ENCODE measurements around the gene PARN. TPM values are rescaled to one million over a fixed set of nuclear protein-coding genes. Genes with fewer than 3 reads are reported as not detected.

The PARN gene
- total RNA-seq, 2 experiments from 2014 or later: 27.4 to 28.2 TPM

DNA sequence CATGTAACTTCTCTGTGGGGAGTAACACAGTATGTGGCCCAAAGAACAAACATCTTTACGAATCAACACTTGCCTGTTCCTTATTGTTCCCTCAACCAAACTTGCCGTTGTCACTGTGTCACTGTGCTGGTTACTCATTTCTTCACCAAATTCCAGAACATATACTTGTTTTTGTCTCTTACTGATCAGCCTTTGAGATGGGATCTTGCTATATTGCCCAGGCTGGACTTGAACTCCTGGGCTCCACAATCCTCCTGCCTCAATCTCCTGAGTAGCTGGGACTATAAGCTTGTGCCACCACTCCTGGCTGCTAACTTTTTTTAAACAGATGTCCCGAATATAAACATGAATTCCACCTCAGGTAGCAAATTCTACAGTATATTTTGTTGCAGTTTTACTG is 115.1 kb downstream of the PARN start:
- Histone ChIP-seq H3K27ac (ENCODE audit: low read depth in 1 of 2, low read length in 2 of 2) (no peak overlapping the region), H3K36me3 (ENCODE audit: insufficient read depth, low read length) (peaks cover 4% of the 10 kb centered on the region), H3K4me3 (ENCODE audit: low read length) (no peak overlapping the region), H3K9me3 (ENCODE audit: control insufficient read depth in 1 of 2, insufficient read depth in 1 of 2, low read length in 2 of 2) (no peaks in the 10 kb centered on the region), H3K27me3 (ENCODE audit: control insufficient read depth in 1 of 2, insufficient read depth in 2 of 2, low read length in 2 of 2) (no peaks in the 10 kb centered on the region), H3K4me1 (ENCODE audit: insufficient read depth, low read length) (no peaks in the 10 kb centered on the region)
- Mint-ChIP-seq H3K4me3 (no peak overlapping the region), H3K27ac (no peak overlapping the region), H3K4me1 (ENCODE audit: low read depth) (peaks cover 25% of the 10 kb centered on the region), H3K27me3 (no peaks in the 10 kb centered on the region), H3K36me3 (ENCODE audit: low read depth) (no peaks in the 10 kb centered on the region), H3K9me3 (no peaks in the 10 kb centered on the region)
- DNase-seq (no peak), ATAC-seq (ENCODE audit: poor library complexity) (no peak)
- TF ChIP-seq, protein P1, sequence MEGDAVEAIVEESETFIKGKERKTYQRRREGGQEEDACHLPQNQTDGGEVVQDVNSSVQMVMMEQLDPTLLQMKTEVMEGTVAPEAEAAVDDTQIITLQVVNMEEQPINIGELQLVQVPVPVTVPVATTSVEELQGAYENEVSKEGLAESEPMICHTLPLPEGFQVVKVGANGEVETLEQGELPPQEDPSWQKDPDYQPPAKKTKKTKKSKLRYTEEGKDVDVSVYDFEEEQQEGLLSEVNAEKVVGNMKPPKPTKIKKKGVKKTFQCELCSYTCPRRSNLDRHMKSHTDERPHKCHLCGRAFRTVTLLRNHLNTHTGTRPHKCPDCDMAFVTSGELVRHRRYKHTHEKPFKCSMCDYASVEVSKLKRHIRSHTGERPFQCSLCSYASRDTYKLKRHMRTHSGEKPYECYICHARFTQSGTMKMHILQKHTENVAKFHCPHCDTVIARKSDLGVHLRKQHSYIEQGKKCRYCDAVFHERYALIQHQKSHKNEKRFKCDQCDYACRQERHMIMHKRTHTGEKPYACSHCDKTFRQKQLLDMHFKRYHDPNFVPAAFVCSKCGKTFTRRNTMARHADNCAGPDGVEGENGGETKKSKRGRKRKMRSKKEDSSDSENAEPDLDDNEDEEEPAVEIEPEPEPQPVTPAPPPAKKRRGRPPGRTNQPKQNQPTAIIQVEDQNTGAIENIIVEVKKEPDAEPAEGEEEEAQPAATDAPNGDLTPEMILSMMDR (IDR thresholded peaks at IDR 0.05): no peak
- intact Hi-C loops (cut with DNase I, micrococcal nuclease): no loop called here
- ChIA-PET POLR2A (interaction anchor here (0.6 kb wide), 1 partner anchor 83 kb away, joined by 3 read pairs; no protein-coding TSS in a partner anchor), CTCF (no interaction called here)

DNA sequence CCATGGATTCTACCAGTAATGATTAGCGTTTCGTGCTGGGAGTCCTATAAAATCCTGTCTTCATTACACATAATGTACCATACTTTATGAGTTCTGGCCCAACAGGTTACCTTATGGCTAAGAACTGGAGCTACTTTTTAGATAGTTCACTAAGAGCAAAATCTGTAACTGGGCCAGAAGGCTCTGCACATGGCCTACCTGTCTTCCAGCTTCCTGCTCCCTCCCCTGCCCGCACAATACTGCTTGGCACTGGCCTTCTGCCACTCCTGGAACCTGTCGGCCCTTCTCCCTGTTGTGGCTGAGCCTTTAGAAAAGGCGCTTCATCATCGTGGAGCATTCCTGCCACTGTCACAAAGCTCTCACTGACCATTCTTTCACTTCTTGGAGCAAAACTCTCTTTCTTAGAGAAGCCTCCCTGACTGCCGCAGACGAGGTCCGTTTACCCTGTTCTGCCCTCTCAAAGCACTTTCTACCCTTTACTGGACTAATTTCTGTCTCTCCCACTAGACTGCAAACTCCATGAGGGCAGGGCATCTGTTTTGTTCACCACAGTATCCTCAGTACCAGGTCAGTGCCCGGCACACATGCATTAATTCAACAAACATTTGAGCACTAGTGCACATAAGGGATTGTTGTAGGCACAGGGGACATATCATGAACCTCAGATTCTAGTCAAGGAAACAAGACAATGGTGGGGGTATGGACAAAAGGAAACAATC is 116.5 kb downstream of the PARN start:
- H3K27me3 ChIP-seq (ENCODE audit: control insufficient read depth in 1 of 2, insufficient read depth in 2 of 2, low read length in 2 of 2): no peaks in the 10 kb centered on the region
- Mint-ChIP-seq H3K4me3 (no peak overlapping the region), H3K4me1 (ENCODE audit: low read depth) (peaks cover 12% of the 10 kb centered on the region), H3K36me3 (ENCODE audit: low read depth) (no peaks in the 10 kb centered on the region), H3K27ac (no peak overlapping the region), H3K9me3 (no peaks in the 10 kb centered on the region), H3K27me3 (no peaks in the 10 kb centered on the region)
- ChIA-PET POLR2A (no interaction called here), CTCF (no interaction called here)
- ATAC-seq (ENCODE audit: poor library complexity) (no peak), DNase-seq (no peak)
- H3K9me3 ChIP-seq (ENCODE audit: control insufficient read depth in 1 of 2, insufficient read depth in 1 of 2, low read length in 2 of 2): no peaks in the 10 kb centered on the region
- H3K27ac ChIP-seq (ENCODE audit: low read depth in 1 of 2, low read length in 2 of 2): no peak overlapping the region
- intact Hi-C loops (cut with DNase I, micrococcal nuclease): no loop called here
- H3K36me3 ChIP-seq (ENCODE audit: insufficient read depth, low read length): peaks cover 4% of the 10 kb centered on the region
- TF ChIP-seq, protein P1 (IDR thresholded peaks at IDR 0.05): no peak
- no peaks in the 10 kb centered on the region for H3K4me1 ChIP-seq (ENCODE audit: insufficient read depth, low read length)
- H3K4me3 ChIP-seq (ENCODE audit: low read length): no peak overlapping the region

DNA sequence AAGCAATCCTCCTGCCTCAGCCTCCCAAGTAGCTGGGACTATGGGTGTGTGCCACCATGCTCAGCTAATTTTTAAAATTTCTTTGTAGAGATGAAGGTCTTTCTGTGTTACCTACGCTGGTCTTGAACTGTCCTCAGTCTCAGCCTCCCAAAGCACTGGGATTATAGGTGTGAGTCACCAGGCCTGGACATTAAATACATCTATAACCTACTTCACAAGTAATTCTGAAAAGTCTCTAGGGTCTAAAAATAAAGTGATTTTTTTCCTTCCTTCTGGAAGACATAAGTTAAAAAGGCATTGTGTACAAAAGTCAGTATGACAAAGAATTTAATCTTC is 118.3 kb downstream of the PARN start:
- POLR2A ChIA-PET: no interaction called here

More for the DNA sequence above, 118.3 kb downstream of the PARN start:
- Mint-ChIP-seq H3K9me3 (no peaks in the 10 kb centered on the region), H3K36me3 (ENCODE audit: low read depth) (no peaks in the 10 kb centered on the region), H3K27ac (no peak overlapping the region), H3K4me3 (no peak overlapping the region), H3K4me1 (ENCODE audit: low read depth) (peaks cover 12% of the 10 kb centered on the region), H3K27me3 (no peaks in the 10 kb centered on the region)
- Histone ChIP-seq H3K36me3 (ENCODE audit: insufficient read depth, low read length) (peaks cover 4% of the 10 kb centered on the region), H3K4me3 (ENCODE audit: low read length) (no peak overlapping the region), H3K9me3 (ENCODE audit: control insufficient read depth in 1 of 2, insufficient read depth in 1 of 2, low read length in 2 of 2) (no peaks in the 10 kb centered on the region), H3K4me1 (ENCODE audit: insufficient read depth, low read length) (no peaks in the 10 kb centered on the region), H3K27me3 (ENCODE audit: control insufficient read depth in 1 of 2, insufficient read depth in 2 of 2, low read length in 2 of 2) (no peaks in the 10 kb centered on the region), H3K27ac (ENCODE audit: low read depth in 1 of 2, low read length in 2 of 2) (no peak overlapping the region)
- ATAC-seq (ENCODE audit: poor library complexity) (no peak), DNase-seq (no peak)
- TF ChIP-seq, protein P1 (IDR thresholded peaks at IDR 0.05): no peak
- CTCF ChIA-PET: no interaction called here
- intact Hi-C loops (cut with DNase I, micrococcal nuclease): no loop called here

All from CD4-positive, alpha-beta T cell (primary cell).